PC-3 (cell line): ENCODE results near the gene HDAC4. TPM values are rescaled to one million over a fixed set of nuclear protein-coding genes. Genes with fewer than 3 reads are reported as not detected.

Experiments
- ATAC-seq: fragments of 200-7000 bp; cut with Tn5 transposase; 2 replicates; pipeline ENCODE4 v1.9.1; 2020; ENCODE audit warnings: mild to moderate bottlenecking, moderate library complexity
- BruUV-seq: library from RNA; stranded (reverse); fragments of 400-500 nt; replicated peaks from 2 replicates; lab custom pipeline; 2021; lab: Mats Ljungman, UMichigan
- CTCF ChIA-PET: fragments of 300-600 bp; sonication (Branson Sonifier 250); formaldehyde crosslinking; loops from one replicate; lab custom pipeline; 2022; ENCODE audit warnings: antibody characterized with exemption; lab: Charles Lee
- POLR2A ChIA-PET: fragments of 300-600 bp; sonication (Branson Sonifier 250); formaldehyde crosslinking; loops from one replicate; lab custom pipeline; 2022; ENCODE audit warnings: antibody characterized with exemption; ENCODE audit not compliant: unreplicated experiment; lab: Charles Lee
- DNase-seq: peaks from one replicate; pipeline ENCODE4 v3.0.0-alpha.2; 2015
- H2AFZ ChIP-seq: fragments of 300-600 bp; sonication (generic); 2 replicates; pipeline ENCODE4 v1.6.0; 2016; ENCODE audit warnings: antibody characterized with exemption, low read length
- H3F3A ChIP-seq: fragments of 300-600 bp; sonication (generic); one replicate; pipeline ENCODE4 v1.6.0; 2017; ENCODE audit warnings: antibody characterized with exemption, low read length, control low read depth, mild to moderate bottlenecking; ENCODE audit not compliant: unreplicated experiment
- H3K27ac ChIP-seq: fragments of 300-600 bp; sonication (generic); 2 replicates; pipeline ENCODE4 v1.5.1; 2016; ENCODE audit warnings: mild to moderate bottlenecking, low read length
- H3K27me3 ChIP-seq: fragments of 300-600 bp; sonication (generic); 2 replicates; pipeline ENCODE4 v1.6.1; 2016; ENCODE audit warnings: low read length, mixed read lengths
- H3K36me3 ChIP-seq: fragments of 300-600 bp; sonication (generic); 2 replicates; pipeline ENCODE4 v1.6.1; 2016; ENCODE audit warnings: low read depth, mixed run types, low read length, mixed read lengths
- H3K4me1 ChIP-seq: fragments of 300-600 bp; sonication (generic); 2 replicates; pipeline ENCODE4 v1.5.1; 2016; ENCODE audit warnings: low read length; ENCODE audit not compliant: insufficient read depth
- H3K4me2 ChIP-seq: fragments of 300-600 bp; sonication (generic); 2 replicates; pipeline ENCODE4 v1.6.0; 2016; ENCODE audit warnings: low read length
- H3K4me3 ChIP-seq: fragments of 300-600 bp; sonication (generic); 2 replicates; pipeline ENCODE4 v1.5.1; 2016; ENCODE audit warnings: mild to moderate bottlenecking, low read length, mixed read lengths
- H3K79me2 ChIP-seq: fragments of 300-600 bp; sonication (generic); 2 replicates; pipeline ENCODE4 v1.6.1; 2017; ENCODE audit warnings: low read length, mixed read lengths
- H3K9ac ChIP-seq: fragments of 300-600 bp; sonication (generic); 2 replicates; pipeline ENCODE4 v1.6.0; 2016; ENCODE audit warnings: mild to moderate bottlenecking, low read length
- H3K9me2 ChIP-seq: fragments of 300-600 bp; sonication (generic); replicated peaks from 2 replicates; pipeline ENCODE4 v1.6.1; 2016; ENCODE audit warnings: mixed run types, low read length, mixed read lengths
- H3K9me3 ChIP-seq: fragments of 300-600 bp; sonication (generic); 2 replicates; pipeline ENCODE4 v1.6.1; 2016; ENCODE audit warnings: low read length, mixed read lengths
- H4K20me1 ChIP-seq: fragments of 300-600 bp; sonication (generic); 2 replicates; pipeline ENCODE4 v1.6.1; 2016; ENCODE audit warnings: low read length, mixed read lengths
- EZH2 ChIP-seq: fragments of 300-600 bp; sonication (generic); IDR thresholded peaks from one replicate; pipeline ENCODE4 v1.6.1; 2017; ENCODE audit warnings: antibody characterized with exemption, mild to moderate bottlenecking, low read length; ENCODE audit not compliant: unreplicated experiment
- EZH2phosphoT487 ChIP-seq: fragments of 300-600 bp; sonication (generic); IDR thresholded peaks from 2 replicates; pipeline ENCODE4 v1.6.1; 2018; ENCODE audit warnings: mild to moderate bottlenecking, antibody characterized with exemption, low read length, borderline replicate concordance
- intact Hi-C: fragments of 100-400 bp; cut with micrococcal nuclease; formaldehyde crosslinking; loops from 2 replicates; pipeline ENCODE4 v1.9.0; 2023
- total RNA-seq: library from RNA; depleted of rRNA; stranded (reverse); fragments of >200 nt; gene quantifications from 2 replicates; pipeline ENCODE4 v1.2.3, GENCODE V29; 2014
- TF ChIP-seq, protein P1 (sequence below): fragments of 300-600 bp; sonication (generic); conservative IDR thresholded peaks from 2 replicates; pipeline ENCODE4 v1.5.1; 2017; ENCODE audit warnings: antibody characterized with exemption, low read depth, mild to moderate bottlenecking, low read length

The HDAC4 gene
- total RNA-seq, 1 experiment from 2014 or later: 8.5 TPM

DNA sequence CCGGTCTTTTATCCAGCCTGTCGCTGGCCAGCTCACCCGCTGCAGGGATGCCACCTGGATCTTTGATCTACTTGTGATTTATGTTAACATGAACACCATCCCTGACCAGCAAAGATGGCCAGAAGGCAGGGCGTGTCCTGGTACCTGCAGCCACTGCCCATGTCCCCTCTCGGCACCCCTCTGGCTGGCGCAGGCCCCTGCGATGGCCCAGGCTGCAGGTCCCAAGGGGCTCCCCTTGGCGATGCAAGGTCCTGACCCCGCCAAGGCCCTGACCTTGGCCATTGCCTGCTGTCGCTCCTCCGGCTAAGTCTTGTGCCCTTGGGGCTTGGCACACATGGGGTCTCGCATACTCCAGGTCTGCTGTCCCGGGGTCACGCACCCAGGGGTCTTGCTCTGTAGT is 338.1 kb downstream of the HDAC4 start:
- BruUV-seq: no TSS peak
- H2AFZ ChIP-seq: no peak overlapping the region
- no peak overlapping the region for H3K27ac ChIP-seq
- H3K4me3 ChIP-seq: no peak overlapping the region
- H3K9me3 ChIP-seq: no peaks in the 10 kb centered on the region
- H3K36me3 ChIP-seq: no peaks in the 10 kb centered on the region
- H3K9me2 ChIP-seq: no peaks in the 10 kb centered on the region
- POLR2A ChIA-PET: no interaction called here
- DNase-seq: no peak
- H3K27me3 ChIP-seq: no peaks in the 10 kb centered on the region
- no peak for ATAC-seq
- no peaks in the 10 kb centered on the region for H3K4me1 ChIP-seq
- H3K79me2 ChIP-seq: no peaks in the 10 kb centered on the region
- CTCF ChIA-PET: no interaction called here
- H3F3A ChIP-seq: no peaks in the 10 kb centered on the region
- H4K20me1 ChIP-seq: no peaks in the 10 kb centered on the region
- TF ChIP-seq, protein P1, sequence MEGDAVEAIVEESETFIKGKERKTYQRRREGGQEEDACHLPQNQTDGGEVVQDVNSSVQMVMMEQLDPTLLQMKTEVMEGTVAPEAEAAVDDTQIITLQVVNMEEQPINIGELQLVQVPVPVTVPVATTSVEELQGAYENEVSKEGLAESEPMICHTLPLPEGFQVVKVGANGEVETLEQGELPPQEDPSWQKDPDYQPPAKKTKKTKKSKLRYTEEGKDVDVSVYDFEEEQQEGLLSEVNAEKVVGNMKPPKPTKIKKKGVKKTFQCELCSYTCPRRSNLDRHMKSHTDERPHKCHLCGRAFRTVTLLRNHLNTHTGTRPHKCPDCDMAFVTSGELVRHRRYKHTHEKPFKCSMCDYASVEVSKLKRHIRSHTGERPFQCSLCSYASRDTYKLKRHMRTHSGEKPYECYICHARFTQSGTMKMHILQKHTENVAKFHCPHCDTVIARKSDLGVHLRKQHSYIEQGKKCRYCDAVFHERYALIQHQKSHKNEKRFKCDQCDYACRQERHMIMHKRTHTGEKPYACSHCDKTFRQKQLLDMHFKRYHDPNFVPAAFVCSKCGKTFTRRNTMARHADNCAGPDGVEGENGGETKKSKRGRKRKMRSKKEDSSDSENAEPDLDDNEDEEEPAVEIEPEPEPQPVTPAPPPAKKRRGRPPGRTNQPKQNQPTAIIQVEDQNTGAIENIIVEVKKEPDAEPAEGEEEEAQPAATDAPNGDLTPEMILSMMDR: no peak
- TF ChIP-seq EZH2phosphoT487 (no peak), EZH2 (no peak)
- H3K9ac ChIP-seq: no peak overlapping the region
- intact Hi-C loops: no loop called here
- H3K4me2 ChIP-seq: no peak overlapping the region

DNA sequence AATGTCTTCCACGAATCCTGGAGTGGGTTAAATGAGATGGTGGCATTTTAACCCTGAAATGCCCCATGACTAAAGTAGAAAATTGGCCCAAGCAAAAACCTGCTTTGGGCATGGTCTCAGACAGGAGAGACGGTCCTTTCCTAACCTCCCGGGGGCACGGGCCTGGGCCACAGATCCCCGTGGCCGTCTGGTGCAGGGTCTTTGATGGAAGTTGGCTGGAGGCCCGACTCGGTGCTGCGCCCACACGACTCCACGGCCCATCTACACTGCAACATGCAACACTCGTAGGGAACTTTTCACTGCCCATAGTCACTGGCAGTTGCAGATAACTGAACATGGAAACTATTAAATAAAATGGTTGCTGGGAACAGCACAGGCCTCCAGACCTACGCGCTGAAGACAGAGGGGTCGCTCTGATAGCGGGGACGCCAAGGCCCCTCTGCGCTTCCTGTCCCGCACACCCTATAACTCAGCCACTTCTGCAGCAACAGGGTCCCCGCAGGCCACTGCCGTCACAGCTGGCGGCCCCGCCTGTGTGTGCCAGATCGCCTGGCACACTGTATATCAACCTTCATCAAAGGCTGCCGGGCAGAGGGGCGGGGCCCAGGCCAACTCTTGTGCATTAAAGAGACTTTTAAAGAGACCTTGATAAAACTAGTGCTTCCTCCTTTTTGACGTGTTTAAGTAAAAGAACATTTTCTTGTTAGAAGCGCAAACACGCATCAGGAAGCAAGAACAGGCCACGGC is 338.8 kb downstream of the HDAC4 start:
- Histone ChIP-seq H3K27ac (no peak overlapping the region), H3K9ac (no peak overlapping the region), H3K9me2 (no peaks in the 10 kb centered on the region), H3K79me2 (no peaks in the 10 kb centered on the region), H4K20me1 (no peaks in the 10 kb centered on the region), H3K4me1 (no peaks in the 10 kb centered on the region), H3K4me3 (no peak overlapping the region), H3K27me3 (no peaks in the 10 kb centered on the region), H3K36me3 (no peaks in the 10 kb centered on the region), H3K4me2 (no peak overlapping the region), H3K9me3 (no peaks in the 10 kb centered on the region), H3F3A (no peaks in the 10 kb centered on the region), H2AFZ (no peak overlapping the region)
- ChIA-PET CTCF (no interaction called here), POLR2A (no interaction called here)
- no TSS peak for BruUV-seq
- intact Hi-C loops: no loop called here
- DNase-seq (no peak), ATAC-seq (no peak)
- TF ChIP-seq, protein P1: no peak
- TF ChIP-seq EZH2 (no peak), EZH2phosphoT487 (no peak)

DNA sequence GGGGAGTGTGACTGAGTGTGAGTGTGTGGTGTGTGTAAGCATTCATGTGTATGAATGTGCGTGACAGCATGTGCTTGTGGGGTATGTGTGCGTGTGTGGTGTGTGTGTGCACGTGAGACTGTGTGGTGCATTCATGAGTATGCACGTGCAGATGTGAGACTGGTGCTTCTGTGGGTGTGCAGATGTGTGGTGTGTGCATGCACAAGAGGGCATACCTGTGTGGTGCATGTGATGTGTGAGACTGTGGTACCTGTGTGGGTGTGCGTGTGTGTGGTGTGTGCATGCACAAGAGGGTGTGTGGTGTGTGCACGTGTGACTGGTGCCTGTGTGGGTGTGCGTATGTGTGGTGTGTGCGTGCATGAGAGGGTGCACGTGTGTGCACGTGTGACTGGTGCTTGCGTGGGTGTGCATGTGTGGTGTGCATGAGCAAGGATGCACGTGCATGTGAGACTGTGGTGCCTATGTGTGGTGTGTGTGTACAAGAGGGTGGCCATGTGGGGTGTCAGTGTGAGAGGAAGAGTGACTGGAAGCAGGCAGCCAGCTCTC is 339.6 kb downstream of the HDAC4 start:
- ATAC-seq: no peak
- no peak overlapping the region for H3K9ac ChIP-seq
- no TSS peak for BruUV-seq

More for the DNA sequence above, 339.6 kb downstream of the HDAC4 start:
- Histone ChIP-seq H3K27ac (no peak overlapping the region), H3K4me3 (no peak overlapping the region), H3K79me2 (no peaks in the 10 kb centered on the region), H3K36me3 (no peaks in the 10 kb centered on the region), H3K9me2 (no peaks in the 10 kb centered on the region), H2AFZ (no peak overlapping the region), H3K4me2 (no peak overlapping the region), H3K9me3 (no peaks in the 10 kb centered on the region), H4K20me1 (no peaks in the 10 kb centered on the region), H3K4me1 (peaks cover 1% of the 10 kb centered on the region; the same call in 1 of the 2 replicates), H3K27me3 (no peaks in the 10 kb centered on the region), H3F3A (no peaks in the 10 kb centered on the region)
- ChIA-PET POLR2A (no interaction called here), CTCF (no interaction called here)
- TF ChIP-seq, protein P1: no peak
- no peak for TF ChIP-seq EZH2phosphoT487
- TF ChIP-seq EZH2: no peak
- intact Hi-C loops: no loop called here
- DNase-seq: no peak
